Neuron (in vitro differentiated cells): ENCODE results near the gene JUP.
"Not testable (repeated sequence)": the region's sequence is repeated elsewhere in the genome, so short reads cannot be mapped to it uniquely, and the experiment has no call there.

Experiments
- H2AFZ ChIP-seq: one replicate; pipeline ENCODE4 v1.6.1; 2013; ENCODE audit warnings: low read depth, mild to moderate bottlenecking, inconsistent platforms, low read length, moderate library complexity
- H3K27me3 ChIP-seq: one replicate; pipeline ENCODE4 v1.6.1; 2013; ENCODE audit warnings: low read length; ENCODE audit not compliant: insufficient read depth
- H3K36me3 ChIP-seq: one replicate; pipeline ENCODE4 v1.6.1; 2013; ENCODE audit warnings: low read length; ENCODE audit not compliant: insufficient read depth
- H3K4me1 ChIP-seq: one replicate; pipeline ENCODE4 v1.6.1; 2013; ENCODE audit warnings: low read length; ENCODE audit not compliant: insufficient read depth
- H3K4me3 ChIP-seq: 2 replicates; pipeline ENCODE4 v1.5.1; 2013; ENCODE audit warnings: mild to moderate bottlenecking, low read length, moderate library complexity
- H3K9me3 ChIP-seq: one replicate; pipeline ENCODE4 v1.6.1; 2013; ENCODE audit warnings: low read length

Gene JUP

GRCh38 chr17:41779954-41780353 is 6.6 kb downstream of the JUP start:
- Histone ChIP-seq H3K9me3 (no peaks in the 10 kb centered on the region), H3K36me3 (no peaks in the 10 kb centered on the region), H3K4me3 (no peak overlapping the region), H2AFZ (no peak overlapping the region), H3K27me3 (no peaks in the 10 kb centered on the region), H3K4me1 (peaks cover 29% of the 10 kb centered on the region)

- H3K4me1 ChIP-seq = peaks cover 25% of the 10 kb centered on the region
- no peak overlapping the region for H2AFZ ChIP-seq
- no peak overlapping the region for H3K4me3 ChIP-seq
- H3K9me3 ChIP-seq = no peaks in the 10 kb centered on the region
- peaks cover under 1% of the 10 kb centered on the region for H3K36me3 ChIP-seq
- no peaks in the 10 kb centered on the region for H3K27me3 ChIP-seq
These were observed 8.8 kb downstream of the JUP start for GRCh38 chr17:41777574-41778188.

- no peak overlapping the region for H2AFZ ChIP-seq
- H3K27me3 ChIP-seq = no peaks in the 10 kb centered on the region
- H3K4me1 ChIP-seq = peaks cover 25% of the 10 kb centered on the region
- no peaks in the 10 kb centered on the region for H3K9me3 ChIP-seq
- peaks cover 4% of the 10 kb centered on the region for H3K36me3 ChIP-seq
- no peak overlapping the region for H3K4me3 ChIP-seq
These were observed 9.3 kb downstream of the JUP start for GRCh38 chr17:41777157-41777573.

- not testable (repeated sequence) for H2AFZ ChIP-seq, H3K27me3 ChIP-seq, H3K4me3 ChIP-seq, H3K9me3 ChIP-seq, H3K36me3 ChIP-seq
- H3K4me1 ChIP-seq = peaks cover 22% of the 10 kb centered on the region
These were observed 10.1 kb downstream of the JUP start for GRCh38 chr17:41776262-41776900.

- Histone ChIP-seq H3K27me3 (no peaks in the 10 kb centered on the region), H3K9me3 (no peaks in the 10 kb centered on the region), H3K36me3 (peaks cover 10% of the 10 kb centered on the region), H3K4me3 (no peak overlapping the region), H3K4me1 (peaks cover 21% of the 10 kb centered on the region), H2AFZ (no peak overlapping the region)
These were observed 10.9 kb downstream of the JUP start for GRCh38 chr17:41775394-41776226.

GRCh38 chr17:41773731-41774193 is 12.7 kb downstream of the JUP start:
- H3K4me1 ChIP-seq = peaks cover 21% of the 10 kb centered on the region

GRCh38 chr17:41773190-41773588 is 13.3 kb downstream of the JUP start:
- Histone ChIP-seq H3K4me1 (peaks cover 21% of the 10 kb centered on the region), H2AFZ (no peak overlapping the region), H3K36me3 (peaks cover 24% of the 10 kb centered on the region), H3K4me3 (no peak overlapping the region), H3K27me3 (no peaks in the 10 kb centered on the region), H3K9me3 (no peaks in the 10 kb centered on the region)

More at GRCh38 chr17:41773731-41774193, 12.7 kb downstream of the JUP start:
- H3K27me3 ChIP-seq = no peaks in the 10 kb centered on the region
- H3K36me3 ChIP-seq = peaks cover 21% of the 10 kb centered on the region
- no peak overlapping the region for H3K4me3 ChIP-seq
- H3K9me3 ChIP-seq = no peaks in the 10 kb centered on the region
- H2AFZ ChIP-seq = no peak overlapping the region

- Histone ChIP-seq H2AFZ (no peak overlapping the region), H3K4me3 (no peak overlapping the region), H3K27me3 (no peaks in the 10 kb centered on the region), H3K4me1 (peaks cover 21% of the 10 kb centered on the region), H3K9me3 (no peaks in the 10 kb centered on the region), H3K36me3 (peaks cover 28% of the 10 kb centered on the region)
These were observed 13.8 kb downstream of the JUP start for GRCh38 chr17:41772586-41773189.

- no peaks in the 10 kb centered on the region for H3K27me3 ChIP-seq
- H3K9me3 ChIP-seq = no peaks in the 10 kb centered on the region
- no peak overlapping the region for H3K4me3 ChIP-seq
- no peak overlapping the region for H2AFZ ChIP-seq
- peaks cover 21% of the 10 kb centered on the region for H3K4me1 ChIP-seq
- H3K36me3 ChIP-seq = peaks cover 33% of the 10 kb centered on the region
These were observed 14.3 kb downstream of the JUP start for GRCh38 chr17:41772218-41772585.

- Histone ChIP-seq H3K4me1 (peaks cover 21% of the 10 kb centered on the region), H2AFZ (no peak overlapping the region), H3K9me3 (no peaks in the 10 kb centered on the region), H3K4me3 (no peak overlapping the region), H3K36me3 (peaks cover 39% of the 10 kb centered on the region), H3K27me3 (no peaks in the 10 kb centered on the region)
These were observed 14.9 kb downstream of the JUP start for GRCh38 chr17:41771389-41772206.

GRCh38 chr17:41769985-41770384 is 16.5 kb downstream of the JUP start:
- H2AFZ ChIP-seq = no peak overlapping the region
- H3K4me3 ChIP-seq = no peak overlapping the region
- no peaks in the 10 kb centered on the region for H3K9me3 ChIP-seq
- H3K36me3 ChIP-seq = peaks cover 39% of the 10 kb centered on the region
- H3K4me1 ChIP-seq = peaks cover 8% of the 10 kb centered on the region
- no peaks in the 10 kb centered on the region for H3K27me3 ChIP-seq

- peaks cover 45% of the 10 kb centered on the region for H3K36me3 ChIP-seq
- peaks cover 6% of the 10 kb centered on the region for H3K4me1 ChIP-seq
- H3K4me3 ChIP-seq = no peak overlapping the region
- H3K27me3 ChIP-seq = no peaks in the 10 kb centered on the region
- H3K9me3 ChIP-seq = no peaks in the 10 kb centered on the region
- no peak overlapping the region for H2AFZ ChIP-seq
These were observed 17.1 kb downstream of the JUP start for GRCh38 chr17:41769346-41769862.
